ENCODE data around the gene FRMD4B. TPM values are rescaled to one million over a fixed set of nuclear protein-coding genes. Genes with fewer than 3 reads are reported as not detected.

The FRMD4B gene
- total and polyA plus RNA-seq, 2 donors (not counting 1 experiment from before 2014, with no cell fraction given) = 0.86 to 1.2 TPM

GRCh38 chr3:69319652-69320051 is 66.2 kb downstream of the FRMD4B start:
- no peak for TF ChIP-seq EZH2 (IDR thresholded peaks at IDR 0.05; ENCODE audit: low read length, missing control alignments)
- TF ChIP-seq CTCF (conservative IDR thresholded peaks at IDR 0.05 in 1 of 2, IDR thresholded peaks at IDR 0.05 in 1 of 2; ENCODE audit: low read depth in 1 of 2, low read length in 2 of 2) = no peak

GRCh38 chr3:69318410-69318809 is 67.5 kb downstream of the FRMD4B start:
- H3K27ac ChIP-seq (ENCODE audit: insufficient read depth, low read length) = no peak overlapping the region
- H3K4me3 ChIP-seq (replicated peaks in 1 of 4; ENCODE audit: control extremely low read depth in 1 of 4, insufficient read depth in 1 of 4, low read depth in 3 of 4, low read length in 4 of 4) = no peak overlapping the region
- H4K20me1 ChIP-seq (ENCODE audit: control insufficient read depth, extremely low read depth, insufficient read depth, low read length) = no peaks in the 10 kb centered on the region
- no peak overlapping the region for H3K4me2 ChIP-seq (ENCODE audit: extremely low read depth, insufficient read depth, low read length)
- no peaks in the 10 kb centered on the region for H3K36me3 ChIP-seq (ENCODE audit: control insufficient read depth, insufficient read depth, low read length)
- H3K79me2 ChIP-seq (ENCODE audit: control insufficient read depth, insufficient read depth, low read length) = no peaks in the 10 kb centered on the region
- TF ChIP-seq EZH2 (IDR thresholded peaks at IDR 0.05; ENCODE audit: low read length, missing control alignments) (no peak), CTCF (conservative IDR thresholded peaks at IDR 0.05 in 1 of 2, IDR thresholded peaks at IDR 0.05 in 1 of 2; ENCODE audit: low read depth in 1 of 2, low read length in 2 of 2) (no peak)
- H3K4me1 ChIP-seq (ENCODE audit: control insufficient read depth, extremely low read depth, insufficient read depth, low read length) = no peaks in the 10 kb centered on the region
- H3K9me3 ChIP-seq (ENCODE audit: control insufficient read depth, insufficient read depth, low read depth, low read length) = no peaks in the 10 kb centered on the region
- H3K9ac ChIP-seq (ENCODE audit: insufficient read depth, low read length) = no peak overlapping the region
- DNase-seq (ENCODE audit: low read depth in 2 of 2) = no peak
- H2AFZ ChIP-seq (ENCODE audit: low read length) = no peak overlapping the region
- no peaks in the 10 kb centered on the region for H3K27me3 ChIP-seq (ENCODE audit: control insufficient read depth, insufficient read depth, low read length)

More at GRCh38 chr3:69319652-69320051, 66.2 kb downstream of the FRMD4B start:
- DNase-seq (ENCODE audit: low read depth in 2 of 2) = no peak
- Histone ChIP-seq H3K79me2 (ENCODE audit: control insufficient read depth, insufficient read depth, low read length) (no peaks in the 10 kb centered on the region), H2AFZ (ENCODE audit: low read length) (no peak overlapping the region), H3K9ac (ENCODE audit: insufficient read depth, low read length) (no peak overlapping the region), H3K36me3 (ENCODE audit: control insufficient read depth, insufficient read depth, low read length) (no peaks in the 10 kb centered on the region), H3K27ac (ENCODE audit: insufficient read depth, low read length) (no peak overlapping the region), H4K20me1 (ENCODE audit: control insufficient read depth, extremely low read depth, insufficient read depth, low read length) (no peaks in the 10 kb centered on the region), H3K4me2 (ENCODE audit: extremely low read depth, insufficient read depth, low read length) (no peak overlapping the region), H3K4me3 (replicated peaks in 1 of 4; ENCODE audit: control extremely low read depth in 1 of 4, insufficient read depth in 1 of 4, low read depth in 3 of 4, low read length in 4 of 4) (no peak overlapping the region), H3K27me3 (ENCODE audit: control insufficient read depth, insufficient read depth, low read length) (no peaks in the 10 kb centered on the region), H3K4me1 (ENCODE audit: control insufficient read depth, extremely low read depth, insufficient read depth, low read length) (no peaks in the 10 kb centered on the region), H3K9me3 (ENCODE audit: control insufficient read depth, insufficient read depth, low read depth, low read length) (no peaks in the 10 kb centered on the region)

GRCh38 chr3:69313251-69313650 is 72.6 kb downstream of the FRMD4B start:
- DNase-seq (ENCODE audit: low read depth in 2 of 2) = no peak
- Histone ChIP-seq H3K9me3 (ENCODE audit: control insufficient read depth, insufficient read depth, low read depth, low read length) (no peaks in the 10 kb centered on the region), H3K4me3 (replicated peaks in 1 of 4; ENCODE audit: control extremely low read depth in 1 of 4, insufficient read depth in 1 of 4, low read depth in 3 of 4, low read length in 4 of 4) (no peak overlapping the region), H3K27ac (ENCODE audit: insufficient read depth, low read length) (no peak overlapping the region), H3K79me2 (ENCODE audit: control insufficient read depth, insufficient read depth, low read length) (no peaks in the 10 kb centered on the region), H4K20me1 (ENCODE audit: control insufficient read depth, extremely low read depth, insufficient read depth, low read length) (no peaks in the 10 kb centered on the region), H3K36me3 (ENCODE audit: control insufficient read depth, insufficient read depth, low read length) (no peaks in the 10 kb centered on the region), H3K4me2 (ENCODE audit: extremely low read depth, insufficient read depth, low read length) (no peak overlapping the region), H2AFZ (ENCODE audit: low read length) (no peak overlapping the region), H3K9ac (ENCODE audit: insufficient read depth, low read length) (no peak overlapping the region), H3K27me3 (ENCODE audit: control insufficient read depth, insufficient read depth, low read length) (no peaks in the 10 kb centered on the region), H3K4me1 (ENCODE audit: control insufficient read depth, extremely low read depth, insufficient read depth, low read length) (no peaks in the 10 kb centered on the region)
- TF ChIP-seq CTCF (conservative IDR thresholded peaks at IDR 0.05 in 1 of 2, IDR thresholded peaks at IDR 0.05 in 1 of 2; ENCODE audit: low read depth in 1 of 2, low read length in 2 of 2) (no peak), EZH2 (IDR thresholded peaks at IDR 0.05; ENCODE audit: low read length, missing control alignments) (no peak)
